ENCODE results near the gene ASCC3.

Gene ASCC3

GRCh38 chr6:100670056-100670455 lies 211.1 kb downstream of the ASCC3 start:
- Histone ChIP-seq H4K20me1 (ENCODE audit: control insufficient read depth, insufficient read depth, low read depth, low read length) (no peaks in the 10 kb centered on the region), H3K4me1 (ENCODE audit: control insufficient read depth, low read length) (no peaks in the 10 kb centered on the region), H3K79me2 (ENCODE audit: control insufficient read depth, low read length) (no peaks in the 10 kb centered on the region), H3K27ac (ENCODE audit: low read depth, low read length) (no peak overlapping the region), H3K9me2 (replicated peaks; ENCODE audit: control insufficient read depth, low read length) (no peaks in the 10 kb centered on the region), H3K4me2 (ENCODE audit: low read length) (no peak overlapping the region), H3K27me3 (ENCODE audit: control insufficient read depth, low read length) (no peaks in the 10 kb centered on the region), H3K36me3 (ENCODE audit: control insufficient read depth, low read length) (no peaks in the 10 kb centered on the region), H3F3A (ENCODE audit: control insufficient read depth, insufficient read depth) (no peaks in the 10 kb centered on the region), H3K4me3 (ENCODE audit: low read length) (no peak overlapping the region), H3K9me3 (ENCODE audit: control insufficient read depth, insufficient read depth, low read length) (no peaks in the 10 kb centered on the region)
- TF ChIP-seq, protein P1, sequence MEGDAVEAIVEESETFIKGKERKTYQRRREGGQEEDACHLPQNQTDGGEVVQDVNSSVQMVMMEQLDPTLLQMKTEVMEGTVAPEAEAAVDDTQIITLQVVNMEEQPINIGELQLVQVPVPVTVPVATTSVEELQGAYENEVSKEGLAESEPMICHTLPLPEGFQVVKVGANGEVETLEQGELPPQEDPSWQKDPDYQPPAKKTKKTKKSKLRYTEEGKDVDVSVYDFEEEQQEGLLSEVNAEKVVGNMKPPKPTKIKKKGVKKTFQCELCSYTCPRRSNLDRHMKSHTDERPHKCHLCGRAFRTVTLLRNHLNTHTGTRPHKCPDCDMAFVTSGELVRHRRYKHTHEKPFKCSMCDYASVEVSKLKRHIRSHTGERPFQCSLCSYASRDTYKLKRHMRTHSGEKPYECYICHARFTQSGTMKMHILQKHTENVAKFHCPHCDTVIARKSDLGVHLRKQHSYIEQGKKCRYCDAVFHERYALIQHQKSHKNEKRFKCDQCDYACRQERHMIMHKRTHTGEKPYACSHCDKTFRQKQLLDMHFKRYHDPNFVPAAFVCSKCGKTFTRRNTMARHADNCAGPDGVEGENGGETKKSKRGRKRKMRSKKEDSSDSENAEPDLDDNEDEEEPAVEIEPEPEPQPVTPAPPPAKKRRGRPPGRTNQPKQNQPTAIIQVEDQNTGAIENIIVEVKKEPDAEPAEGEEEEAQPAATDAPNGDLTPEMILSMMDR (IDR thresholded peaks at IDR 0.05; ENCODE audit: low read depth, low read length, poor library complexity, severe bottlenecking), result no peak
- TF ChIP-seq EZH2phosphoT487 (IDR thresholded peaks at IDR 0.05; ENCODE audit: borderline replicate concordance, low read length), result no peak

DNA sequence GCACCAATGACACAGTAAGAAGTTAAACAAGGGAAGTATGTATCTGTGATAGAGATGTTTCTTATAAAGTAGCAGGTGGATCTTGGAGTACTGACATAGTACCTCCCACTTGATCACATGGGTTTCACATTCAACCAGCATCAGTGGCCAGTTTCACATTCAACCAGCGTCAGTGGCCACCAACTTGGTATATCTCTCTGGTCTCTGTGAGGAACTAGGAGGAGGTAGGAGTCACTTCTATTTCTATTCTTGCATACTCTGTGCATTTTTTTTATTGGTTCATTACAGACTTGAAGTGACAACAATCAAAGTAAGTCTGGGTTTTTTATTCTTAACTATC lies 216.1 kb downstream of the ASCC3 start:
- Histone ChIP-seq H3K4me1 (ENCODE audit: control insufficient read depth, low read length) (no peaks in the 10 kb centered on the region), H3F3A (ENCODE audit: control insufficient read depth, insufficient read depth) (no peaks in the 10 kb centered on the region), H3K79me2 (ENCODE audit: control insufficient read depth, low read length) (no peaks in the 10 kb centered on the region), H3K4me3 (ENCODE audit: low read length) (no peak overlapping the region), H3K36me3 (ENCODE audit: control insufficient read depth, low read length) (no peaks in the 10 kb centered on the region), H3K9me2 (replicated peaks; ENCODE audit: control insufficient read depth, low read length) (no peaks in the 10 kb centered on the region), H3K4me2 (ENCODE audit: low read length) (no peak overlapping the region), H3K9me3 (ENCODE audit: control insufficient read depth, insufficient read depth, low read length) (no peaks in the 10 kb centered on the region), H3K27me3 (ENCODE audit: control insufficient read depth, low read length) (no peaks in the 10 kb centered on the region), H3K27ac (ENCODE audit: low read depth, low read length) (no peak overlapping the region), H4K20me1 (ENCODE audit: control insufficient read depth, insufficient read depth, low read depth, low read length) (no peaks in the 10 kb centered on the region)
- TF ChIP-seq, protein P1 (IDR thresholded peaks at IDR 0.05; ENCODE audit: low read depth, low read length, poor library complexity, severe bottlenecking), result no peak
- TF ChIP-seq EZH2phosphoT487 (IDR thresholded peaks at IDR 0.05; ENCODE audit: borderline replicate concordance, low read length), result no peak

- Histone ChIP-seq H3K4me3 (ENCODE audit: low read length) (no peak overlapping the region), H3K9me2 (replicated peaks; ENCODE audit: control insufficient read depth, low read length) (no peaks in the 10 kb centered on the region), H3K79me2 (ENCODE audit: control insufficient read depth, low read length) (no peaks in the 10 kb centered on the region), H4K20me1 (ENCODE audit: control insufficient read depth, insufficient read depth, low read depth, low read length) (no peaks in the 10 kb centered on the region), H3K4me2 (ENCODE audit: low read length) (no peak overlapping the region), H3K27ac (ENCODE audit: low read depth, low read length) (no peak overlapping the region), H3K36me3 (ENCODE audit: control insufficient read depth, low read length) (no peaks in the 10 kb centered on the region), H3K27me3 (ENCODE audit: control insufficient read depth, low read length) (no peaks in the 10 kb centered on the region), H3F3A (ENCODE audit: control insufficient read depth, insufficient read depth) (no peaks in the 10 kb centered on the region), H3K9me3 (ENCODE audit: control insufficient read depth, insufficient read depth, low read length) (no peaks in the 10 kb centered on the region), H3K4me1 (ENCODE audit: control insufficient read depth, low read length) (no peaks in the 10 kb centered on the region)
- no peak for TF ChIP-seq EZH2phosphoT487 (IDR thresholded peaks at IDR 0.05; ENCODE audit: borderline replicate concordance, low read length)
- TF ChIP-seq, protein P1 (IDR thresholded peaks at IDR 0.05; ENCODE audit: low read depth, low read length, poor library complexity, severe bottlenecking), result no peak
These were observed 216.7 kb downstream of the ASCC3 start for GRCh38 chr6:100664274-100665040.

All from DOHH2 (cell line).